CD4-positive, alpha-beta T cell treated with Interleukin-6 for 4 hours (primary cell): ENCODE measurements around the gene MEX3D.
"Not testable (repeated sequence)": the region's sequence is repeated elsewhere in the genome, so short reads cannot be mapped to it uniquely, and the experiment has no call there.

ENCODE experiments used
- DNase-seq: peaks from one replicate; pipeline ENCODE4 v3.0.0-alpha.2; 2020; ENCODE audit warnings: mixed read lengths

The MEX3D gene

DNA sequence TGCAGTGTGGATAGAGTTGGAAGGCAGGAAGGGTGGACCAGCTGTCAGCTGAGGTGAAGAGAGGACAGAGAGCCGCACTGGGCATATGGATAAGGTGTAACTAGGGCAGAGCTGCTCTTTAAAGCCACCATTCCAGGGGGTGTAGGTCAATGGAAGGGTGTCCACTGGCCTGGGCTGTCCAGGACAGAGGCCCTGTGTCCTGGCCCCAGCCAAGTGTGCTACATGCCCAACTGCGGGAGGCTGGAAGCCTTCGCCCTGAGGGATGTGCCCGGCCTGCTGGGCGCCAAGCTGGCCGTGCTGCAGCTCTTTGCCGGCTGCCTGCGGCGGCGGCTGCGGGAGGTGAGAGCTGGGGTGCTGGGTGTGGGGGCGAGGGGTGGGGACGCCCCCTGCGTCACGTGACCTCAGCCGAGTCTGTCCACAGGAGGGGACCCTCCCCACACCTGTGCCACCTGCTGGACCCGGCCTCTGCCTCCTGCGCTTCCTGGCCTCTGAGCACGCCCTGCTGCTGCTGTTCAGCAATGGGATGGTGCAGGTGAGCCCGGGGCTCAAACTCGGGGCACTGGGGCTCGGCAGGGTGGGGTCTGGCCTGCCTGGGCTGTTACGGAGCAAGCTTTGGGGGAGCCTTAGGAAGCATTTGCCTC is 34.5 kb downstream of the MEX3D start:
- DNase-seq: no peak

DNA sequence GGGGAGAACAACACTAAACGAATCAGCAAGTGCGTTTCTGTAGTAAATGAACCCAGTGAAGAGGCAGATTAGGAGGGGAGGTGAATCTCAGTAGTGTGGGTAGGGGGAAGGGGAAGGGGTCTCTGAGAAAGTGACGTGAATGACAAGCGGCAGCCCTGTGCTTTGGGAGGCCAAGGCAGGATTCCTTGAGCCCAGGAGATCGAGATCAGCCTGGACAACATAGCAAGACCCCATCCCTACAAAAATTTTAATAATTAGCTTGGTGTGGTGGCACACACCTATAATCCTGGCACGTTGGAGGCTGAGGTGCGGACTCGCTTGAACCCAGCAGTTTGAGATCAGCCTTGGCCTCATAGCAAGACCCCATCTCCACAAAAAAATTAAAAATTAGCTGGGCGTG is 36.1 kb downstream of the MEX3D start:
- DNase-seq: no peak

- DNase-seq: no peak
Observed at GRCh38 chr19:1531587-1531986, 36.5 kb downstream of the MEX3D start.

GRCh38 chr19:1530856-1531255 is 37.3 kb downstream of the MEX3D start:
- DNase-seq: not testable (repeated sequence)

DNA sequence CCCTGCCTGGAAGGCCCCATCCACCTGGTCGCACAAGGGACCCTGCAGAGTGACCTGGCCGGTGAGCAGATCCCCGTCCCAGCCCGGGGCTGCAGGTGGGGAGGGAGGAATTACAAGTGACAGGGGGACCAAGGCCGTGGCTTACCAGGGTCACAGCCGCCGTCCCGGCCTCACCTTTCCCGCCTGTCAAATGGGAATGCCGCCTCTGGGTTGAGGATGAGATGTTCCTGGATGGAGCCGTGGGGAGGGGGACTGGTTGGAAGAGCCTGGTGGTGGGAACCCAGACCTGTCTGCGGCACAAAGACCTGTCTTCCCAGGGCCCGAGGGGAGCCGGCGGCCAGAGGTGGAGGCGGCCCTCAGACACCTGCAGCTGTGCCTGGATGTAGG is 38.7 kb downstream of the MEX3D start:
- no peak for DNase-seq

GRCh38 chr19:1528596-1529429 is 39.3 kb downstream of the MEX3D start:
- DNase-seq: no peak

- DNase-seq: no peak
Observed at GRCh38 chr19:1527650-1528309, 40.3 kb downstream of the MEX3D start.

DNA sequence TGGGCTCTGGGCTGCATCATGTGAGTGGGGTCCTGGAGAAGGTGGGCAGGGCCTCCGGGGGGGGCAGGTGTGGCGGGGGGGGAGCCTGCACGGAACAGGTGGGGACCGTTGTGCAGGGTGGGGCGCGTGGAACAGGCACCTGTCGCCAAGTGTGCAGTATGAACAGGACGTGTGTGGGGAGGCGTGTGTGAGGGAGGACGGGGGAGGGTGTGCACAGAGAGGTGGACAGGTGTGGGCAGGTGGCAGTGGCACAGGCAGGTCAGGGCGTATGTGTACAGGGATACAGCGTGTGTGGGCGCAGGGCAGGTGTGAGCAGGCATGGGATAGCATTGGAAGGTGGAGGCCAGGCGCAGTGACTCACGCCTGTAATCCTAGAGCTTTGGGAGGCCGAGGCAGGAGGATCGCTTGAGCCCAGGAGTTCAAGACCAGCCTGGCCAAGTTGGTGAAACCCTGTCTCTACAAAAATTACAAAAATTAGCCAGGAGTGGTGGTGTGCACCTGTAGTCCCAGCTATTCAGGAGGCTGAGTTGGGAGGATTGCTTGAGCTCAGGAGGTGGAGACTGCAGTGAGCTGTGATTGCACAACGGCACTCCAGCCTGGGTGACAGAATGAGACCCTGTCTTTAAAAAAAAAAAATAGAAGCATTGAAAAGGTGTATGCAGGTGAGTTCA is 41.0 kb downstream of the MEX3D start:
- DNase-seq: no peak

- DNase-seq: no peak
Observed at GRCh38 chr19:1526066-1526778, 41.9 kb downstream of the MEX3D start.

- no peak for DNase-seq
Observed at GRCh38 chr19:1525343-1525742, 42.8 kb downstream of the MEX3D start.

DNA sequence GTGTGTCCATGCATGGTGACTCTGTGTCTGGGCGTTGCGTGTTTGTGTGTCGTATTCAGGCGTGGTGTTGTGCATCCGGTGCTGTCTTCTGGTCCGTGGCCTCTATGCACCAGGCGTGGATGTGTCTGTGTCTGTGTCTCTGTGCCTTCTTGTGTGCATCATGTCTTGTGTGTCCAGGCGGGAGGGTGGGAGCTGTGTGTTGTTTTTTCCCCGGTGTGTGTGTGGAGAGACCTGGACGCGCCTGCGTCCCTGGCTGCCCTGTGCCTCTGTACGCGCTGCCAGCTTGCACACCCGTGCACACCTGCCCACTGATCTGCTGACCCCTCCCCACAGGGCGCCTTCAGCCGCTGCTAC is 43.2 kb downstream of the MEX3D start:
- no peak for DNase-seq

- DNase-seq: no peak
Observed at GRCh38 chr19:1524287-1524971, 43.7 kb downstream of the MEX3D start.

DNA sequence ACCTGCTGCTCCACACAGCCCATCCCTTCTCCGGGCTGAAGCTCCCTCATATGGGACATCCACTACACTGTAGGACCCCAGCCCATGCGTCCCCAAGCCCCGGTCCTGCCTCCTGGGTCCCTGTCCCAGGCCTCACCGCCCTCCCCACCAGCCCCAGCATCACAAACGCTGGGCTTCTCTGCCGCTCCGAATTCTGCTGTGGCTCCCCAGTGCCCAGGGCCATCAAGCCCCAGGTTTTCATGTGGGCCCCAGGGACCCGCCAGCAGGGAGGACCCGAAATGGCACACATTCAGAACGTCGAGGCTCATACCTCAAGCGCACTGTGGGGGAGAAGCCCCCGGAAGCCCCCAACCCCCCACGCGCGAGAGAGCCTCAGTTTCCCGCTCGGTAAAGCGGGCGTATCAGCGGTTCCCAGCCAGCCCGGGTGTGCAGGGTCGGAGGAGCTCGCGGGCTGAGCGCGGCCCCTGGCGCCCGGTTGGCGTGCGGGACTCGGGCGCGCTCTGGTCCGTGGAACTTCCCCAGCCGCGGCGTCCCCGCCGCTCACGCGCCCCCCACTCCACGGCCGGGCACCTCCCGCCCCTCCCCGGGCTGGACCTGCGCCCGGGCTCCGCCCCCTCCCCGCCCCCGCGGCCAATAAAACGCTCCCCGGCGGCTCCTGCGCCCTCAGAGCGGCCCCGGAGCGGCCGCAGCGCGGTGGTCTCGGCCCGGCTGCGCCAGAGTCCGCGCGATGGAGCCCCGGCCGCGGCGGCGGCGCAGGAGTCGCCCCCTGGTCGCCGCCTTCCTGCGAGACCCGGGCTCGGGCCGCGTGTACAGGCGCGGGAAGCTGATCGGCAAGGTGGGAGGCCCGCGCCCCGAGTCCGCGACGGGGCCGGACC is 44.5 kb downstream of the MEX3D start, which contains the start of gene PLK5:
PLK5 (plus strand) TSS at position 666 of the 875 bp plus-strand sequence. CDS start 2,920 bp downstream, outside the sequence.
- DNase-seq: no peak

DNA sequence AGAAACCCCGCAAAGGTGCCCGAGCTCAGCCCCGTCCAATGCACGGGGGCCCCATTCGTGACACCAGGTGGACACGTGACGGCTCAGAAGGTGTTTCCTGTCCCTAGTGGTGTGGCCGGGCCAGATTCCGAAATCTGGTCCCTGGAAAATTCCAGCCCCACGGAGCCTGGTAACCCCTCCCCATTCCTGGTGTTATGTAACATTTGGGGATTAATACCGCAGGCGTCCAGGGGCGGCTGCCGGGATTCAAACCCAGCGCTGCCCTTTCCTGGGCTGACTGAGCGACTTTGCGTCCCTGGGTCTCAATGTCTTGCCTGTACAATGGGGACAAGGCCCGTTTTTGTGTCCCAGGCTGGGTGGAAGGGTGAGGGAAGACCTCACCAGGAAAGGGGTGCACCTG is 45.3 kb downstream of the MEX3D start:
- no peak for DNase-seq

- DNase-seq: no peak
Observed at GRCh38 chr19:1522061-1522460, 46.1 kb downstream of the MEX3D start.

DNA sequence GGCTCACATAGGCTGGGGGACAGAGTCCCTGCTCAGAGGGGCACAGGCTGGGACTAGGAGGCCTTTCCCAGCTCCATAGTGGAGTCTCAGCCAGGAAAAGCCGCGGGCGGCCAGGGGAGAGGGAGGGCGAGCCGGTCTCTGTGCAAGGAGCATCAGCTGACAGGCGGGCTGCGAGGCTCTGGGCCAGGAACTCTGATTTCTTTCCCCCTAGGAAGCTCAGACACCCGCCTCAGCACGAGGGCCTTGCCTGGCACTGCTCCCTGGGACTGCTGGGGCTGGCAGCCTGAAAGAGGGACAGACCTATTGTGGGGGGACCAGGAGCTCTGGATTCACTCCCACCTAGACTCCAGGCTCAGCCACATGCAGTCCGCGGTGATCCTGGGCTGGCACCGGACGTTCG is 46.5 kb downstream of the MEX3D start:
- DNase-seq: no peak

DNA sequence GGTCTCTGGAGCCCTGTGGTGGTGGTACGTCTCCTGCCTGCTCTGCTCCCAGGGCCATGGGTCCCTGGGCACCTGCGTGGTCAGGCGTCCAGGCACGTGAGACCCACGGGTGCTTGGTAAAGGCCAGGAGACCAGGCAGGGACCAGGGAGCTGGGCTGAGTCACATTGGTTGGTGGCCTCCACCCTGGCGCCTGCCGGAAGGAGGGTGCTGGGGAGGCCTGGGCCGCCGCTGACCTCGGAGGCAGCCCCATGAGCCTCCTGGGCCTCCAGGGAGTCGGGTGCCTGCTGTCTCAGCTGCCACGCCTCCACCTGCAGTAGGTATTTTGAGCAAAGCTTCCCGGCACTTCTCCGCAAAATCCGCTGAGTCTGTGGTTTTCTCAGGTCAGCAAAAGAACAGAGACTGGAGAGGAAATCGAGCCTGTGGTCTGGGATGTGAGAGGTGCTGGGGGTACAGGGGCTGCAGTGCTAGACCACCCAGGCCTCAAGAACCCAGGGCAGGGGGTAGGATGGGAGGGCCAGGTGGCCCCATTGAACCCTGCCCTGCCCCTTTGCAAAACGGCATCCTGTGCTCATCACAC is 47.8 kb downstream of the MEX3D start:
- DNase-seq: no peak

DNA sequence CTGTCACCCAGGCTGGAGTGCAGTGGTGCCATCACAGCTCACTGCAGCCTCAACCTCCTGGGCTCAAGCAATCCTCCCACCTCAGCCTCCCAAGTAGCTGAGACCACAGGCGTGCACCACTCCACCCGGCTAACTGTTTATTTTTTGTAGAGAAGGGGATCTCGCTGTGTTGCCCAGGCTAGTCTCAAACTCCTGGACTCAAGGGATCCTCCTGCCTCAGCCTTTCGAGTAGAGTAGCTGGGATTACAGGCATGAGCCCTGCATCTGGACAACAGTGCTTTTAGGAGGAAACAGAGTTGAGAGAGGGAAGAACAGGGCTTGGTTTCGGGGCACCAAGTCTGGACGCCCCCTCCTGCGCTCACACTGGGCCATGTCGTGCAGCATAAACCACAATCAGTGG is 48.3 kb downstream of the MEX3D start:
- DNase-seq: not testable (repeated sequence)

GRCh38 chr19:1518471-1518870 is 49.7 kb downstream of the MEX3D start:
- no peak for DNase-seq

DNA sequence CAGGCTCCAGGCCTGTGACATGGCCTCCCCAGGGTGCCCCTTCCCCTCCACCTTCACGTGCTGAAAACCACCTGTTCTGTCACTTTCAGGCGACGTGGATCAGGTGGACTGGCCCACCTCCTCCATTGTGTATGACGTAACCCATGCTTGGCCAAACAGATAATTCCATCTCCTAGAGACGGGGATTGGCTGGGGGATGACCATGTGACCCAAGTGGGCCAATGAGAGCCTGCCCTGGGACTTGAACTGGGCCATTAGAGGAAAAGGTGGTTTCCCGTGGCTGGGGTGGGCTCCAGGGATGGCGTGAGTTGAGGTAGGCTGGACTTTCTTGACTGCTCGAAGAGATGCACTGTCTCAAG is 51.8 kb downstream of the MEX3D start:
- DNase-seq: no peak
